Activated CD8-positive, alpha-beta memory T cell treated with anti-CD3 and anti-CD28 coated beads for 1 hour (primary cell): ENCODE results near the gene SFMBT2.
"Not testable (repeated sequence)": the region's sequence is repeated elsewhere in the genome, so short reads cannot be mapped to it uniquely, and the experiment has no call there.

Source experiments
- DNase-seq, 2 donors: peaks; one replicate each; pipeline ENCODE4 v3.0.0-alpha.2; 2020; ENCODE audit warnings: low read depth in 1 of 2; ENCODE audit errors: extremely low read depth in 1 of 2

Gene SFMBT2

GRCh38 chr10:7302392-7302906, 108.4 kb downstream of the SFMBT2 start:
- DNase-seq, result no peak

- no peak for DNase-seq
Observed at GRCh38 chr10:7301006-7301778, 109.6 kb downstream of the SFMBT2 start.

GRCh38 chr10:7300384-7300971, 110.4 kb downstream of the SFMBT2 start:
- DNase-seq, result no peak

GRCh38 chr10:7299601-7300325, 111.1 kb downstream of the SFMBT2 start:
- not testable (repeated sequence) for DNase-seq

- no peak for DNase-seq
Observed at GRCh38 chr10:7298495-7298894, 112.3 kb downstream of the SFMBT2 start.

- DNase-seq, result no peak
Observed at GRCh38 chr10:7297094-7297493, 113.7 kb downstream of the SFMBT2 start.

GRCh38 chr10:7296648-7297047, 114.2 kb downstream of the SFMBT2 start:
- no peak for DNase-seq

GRCh38 chr10:7296076-7296475, 114.8 kb downstream of the SFMBT2 start:
- DNase-seq, result no peak

GRCh38 chr10:7293378-7293920, 117.4 kb downstream of the SFMBT2 start:
- DNase-seq, result no peak

GRCh38 chr10:7291487-7292270, 119.2 kb downstream of the SFMBT2 start:
- DNase-seq, result no peak

- no peak for DNase-seq
Observed at GRCh38 chr10:7288060-7288690, 122.7 kb downstream of the SFMBT2 start.

GRCh38 chr10:7287377-7287776, 123.5 kb downstream of the SFMBT2 start:
- no peak for DNase-seq

GRCh38 chr10:7285522-7286322, 125.1 kb downstream of the SFMBT2 start:
- DNase-seq, result no peak

- DNase-seq, result no peak
Observed at GRCh38 chr10:7283246-7283645, 127.6 kb downstream of the SFMBT2 start.

- no peak for DNase-seq
Observed at GRCh38 chr10:7282457-7282856, 128.4 kb downstream of the SFMBT2 start.

GRCh38 chr10:7281429-7281828, 129.4 kb downstream of the SFMBT2 start:
- no peak for DNase-seq

GRCh38 chr10:7279303-7279702, 131.5 kb downstream of the SFMBT2 start:
- no peak for DNase-seq

- DNase-seq, result no peak
Observed at GRCh38 chr10:7277867-7278266, 133.0 kb downstream of the SFMBT2 start.

GRCh38 chr10:7277432-7277831, 133.4 kb downstream of the SFMBT2 start:
- no peak for DNase-seq
